PC-3 (cell line): Measurements from ENCODE around the gene TPO.
"Not testable (repeated sequence)": the region's sequence is repeated elsewhere in the genome, so short reads cannot be mapped to it uniquely, and the experiment has no call there.

ENCODE experiments used
- CTCF ChIP-seq: fragments of 300-600 bp; sonication (generic); conservative IDR thresholded peaks from 2 replicates; pipeline ENCODE4 v1.5.1; 2017; ENCODE audit warnings: antibody characterized with exemption, low read depth, mild to moderate bottlenecking, low read length
- EZH2 ChIP-seq: fragments of 300-600 bp; sonication (generic); IDR thresholded peaks from one replicate; pipeline ENCODE4 v1.6.1; 2017; ENCODE audit warnings: antibody characterized with exemption, mild to moderate bottlenecking, low read length; ENCODE audit not compliant: unreplicated experiment
- EZH2phosphoT487 ChIP-seq: fragments of 300-600 bp; sonication (generic); IDR thresholded peaks from 2 replicates; pipeline ENCODE4 v1.6.1; 2018; ENCODE audit warnings: mild to moderate bottlenecking, antibody characterized with exemption, low read length, borderline replicate concordance

DNA sequence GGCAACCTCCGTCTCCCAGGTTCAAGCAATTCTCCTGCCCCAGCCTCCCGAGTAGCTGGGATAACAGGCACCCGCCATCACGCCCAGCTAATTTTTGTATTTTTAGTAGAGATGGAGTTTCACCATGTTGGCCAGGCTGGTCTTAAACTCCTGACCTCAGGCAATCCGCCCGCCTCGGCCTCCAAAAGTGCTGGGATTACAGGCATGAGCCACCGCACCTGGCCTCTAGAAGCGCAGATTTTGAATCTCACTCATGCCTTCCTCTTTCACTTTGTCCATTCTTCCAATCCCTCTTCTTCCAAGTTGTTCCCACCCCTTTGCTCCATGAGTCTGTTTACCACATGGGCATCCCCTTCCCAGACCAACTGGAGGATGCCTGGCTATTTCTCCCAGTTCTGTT is 79.0 kb downstream of the TPO start:
- TF ChIP-seq CTCF, EZH2phosphoT487, EZH2: not testable (repeated sequence)
